ENCODE data around the gene CNTN4. TPM values are rescaled to one million over a fixed set of nuclear protein-coding genes. Genes with fewer than 3 reads are reported as not detected.

Gene CNTN4
- total RNA-seq, 4 donors from 2014 or later, result 33.6 to 112 (median 53.1) TPM

DNA sequence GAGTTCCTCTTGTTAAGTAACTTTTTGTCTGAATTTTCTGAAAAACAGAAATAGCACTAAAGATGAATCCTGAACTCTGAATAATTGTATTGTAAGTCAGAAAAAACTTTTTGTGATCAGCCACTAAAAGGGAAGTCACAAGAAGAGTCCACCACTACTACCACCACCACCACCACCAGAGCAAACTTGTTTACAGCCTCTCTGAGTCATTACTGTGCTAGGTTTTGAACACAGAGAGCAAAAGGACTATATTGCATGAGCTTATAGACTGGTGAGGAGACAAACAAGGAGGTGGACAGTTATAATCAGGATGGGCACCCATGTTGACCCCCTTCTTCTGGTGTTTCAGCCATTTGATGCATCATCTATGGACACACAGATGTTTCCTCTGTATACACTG is 869.8 kb downstream of the CNTN4 start:
- no peaks in the 10 kb centered on the region for H3K9me3 ChIP-seq
- TF ChIP-seq, protein P1, sequence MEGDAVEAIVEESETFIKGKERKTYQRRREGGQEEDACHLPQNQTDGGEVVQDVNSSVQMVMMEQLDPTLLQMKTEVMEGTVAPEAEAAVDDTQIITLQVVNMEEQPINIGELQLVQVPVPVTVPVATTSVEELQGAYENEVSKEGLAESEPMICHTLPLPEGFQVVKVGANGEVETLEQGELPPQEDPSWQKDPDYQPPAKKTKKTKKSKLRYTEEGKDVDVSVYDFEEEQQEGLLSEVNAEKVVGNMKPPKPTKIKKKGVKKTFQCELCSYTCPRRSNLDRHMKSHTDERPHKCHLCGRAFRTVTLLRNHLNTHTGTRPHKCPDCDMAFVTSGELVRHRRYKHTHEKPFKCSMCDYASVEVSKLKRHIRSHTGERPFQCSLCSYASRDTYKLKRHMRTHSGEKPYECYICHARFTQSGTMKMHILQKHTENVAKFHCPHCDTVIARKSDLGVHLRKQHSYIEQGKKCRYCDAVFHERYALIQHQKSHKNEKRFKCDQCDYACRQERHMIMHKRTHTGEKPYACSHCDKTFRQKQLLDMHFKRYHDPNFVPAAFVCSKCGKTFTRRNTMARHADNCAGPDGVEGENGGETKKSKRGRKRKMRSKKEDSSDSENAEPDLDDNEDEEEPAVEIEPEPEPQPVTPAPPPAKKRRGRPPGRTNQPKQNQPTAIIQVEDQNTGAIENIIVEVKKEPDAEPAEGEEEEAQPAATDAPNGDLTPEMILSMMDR (IDR thresholded peaks at IDR 0.05), result no peak
- TF ChIP-seq POLR2A (IDR thresholded peaks at IDR 0.05), result no peak
- intact Hi-C loops (cut with DNase I), result no loop called here
- peak overlapping the region; percentile 63 to 78 (median 71) for H3K27ac ChIP-seq
- no peak overlapping the region for H3K4me3 ChIP-seq (replicated peaks in 1 of 3)
- H3K36me3 ChIP-seq, result no peaks in the 10 kb centered on the region
- peaks cover 16 to 23% of the 10 kb centered on the region in 2 donors for H3K4me1 ChIP-seq
- H3K27me3 ChIP-seq, result no peaks in the 10 kb centered on the region
- no peak for DNase-seq

DNA sequence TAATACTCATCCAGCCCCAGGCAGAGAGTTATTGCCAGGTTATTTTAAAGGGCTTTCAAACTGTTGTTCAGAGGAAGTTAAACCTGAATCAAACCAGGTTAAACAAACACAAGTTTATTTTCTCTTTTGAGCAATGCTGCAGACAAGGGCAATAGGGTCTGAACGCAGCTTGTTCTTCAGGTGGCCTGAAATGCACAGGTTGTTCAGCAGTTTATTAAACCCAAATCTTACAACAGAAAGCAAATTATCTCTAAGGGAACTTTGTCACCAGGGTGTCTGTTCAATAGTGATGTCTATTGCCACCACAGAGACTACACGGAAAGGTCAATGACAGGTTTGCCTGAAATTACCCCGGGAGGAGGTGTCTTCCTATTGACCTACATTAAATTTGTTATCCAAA is 877.5 kb downstream of the CNTN4 start:
- intact Hi-C loops (cut with DNase I), result no loop called here
- DNase-seq, result no peak
- TF ChIP-seq, protein P1 (IDR thresholded peaks at IDR 0.05), result no peak
- TF ChIP-seq POLR2A (IDR thresholded peaks at IDR 0.05), result no peak
- no peaks in the 10 kb centered on the region for H3K27me3 ChIP-seq
- H3K4me3 ChIP-seq (replicated peaks in 1 of 3), result no peak overlapping the region
- WGBS, 2 donors, result 67 to 69% methylated on average over 3 of the region's 3 CpGs
- no peak overlapping the region for H3K27ac ChIP-seq
- H3K4me1 ChIP-seq, result peaks cover 0 to 5% of the 10 kb centered on the region in 2 donors
- H3K36me3 ChIP-seq, result no peaks in the 10 kb centered on the region
- H3K9me3 ChIP-seq, result no peaks in the 10 kb centered on the region

DNA sequence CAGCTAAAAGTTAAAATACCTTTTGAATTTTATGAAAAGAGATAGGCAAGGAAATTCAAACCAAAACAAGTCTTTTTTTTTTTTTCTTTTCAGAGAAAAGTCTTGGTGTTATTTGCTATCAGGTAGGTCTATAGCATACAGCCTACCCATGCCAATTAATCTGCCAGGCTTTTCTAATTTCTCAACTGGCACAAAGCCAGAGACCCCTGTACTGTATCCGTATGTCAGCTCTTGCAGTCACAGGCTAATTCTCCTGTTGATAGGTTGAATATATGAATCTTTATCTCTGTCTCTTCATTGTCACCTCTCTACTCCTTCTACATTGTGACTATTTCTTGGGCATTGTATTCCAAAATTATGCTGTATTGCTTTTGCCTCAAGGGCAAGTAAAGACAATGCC is 878.1 kb downstream of the CNTN4 start:
- Histone ChIP-seq H3K36me3 (no peaks in the 10 kb centered on the region), H3K27me3 (no peaks in the 10 kb centered on the region), H3K27ac (no peak overlapping the region), H3K9me3 (no peaks in the 10 kb centered on the region), H3K4me3 (replicated peaks in 1 of 3) (no peak overlapping the region), H3K4me1 (peaks cover 0 to 5% of the 10 kb centered on the region in 2 donors)
- no peak for DNase-seq
- intact Hi-C loops (cut with DNase I), result no loop called here
- TF ChIP-seq, protein P1 (IDR thresholded peaks at IDR 0.05), result no peak
- no peak for TF ChIP-seq POLR2A (IDR thresholded peaks at IDR 0.05)
- WGBS, 2 donors, result 87 to 89% methylated on average over 1 of the region's 1 CpG

DNA sequence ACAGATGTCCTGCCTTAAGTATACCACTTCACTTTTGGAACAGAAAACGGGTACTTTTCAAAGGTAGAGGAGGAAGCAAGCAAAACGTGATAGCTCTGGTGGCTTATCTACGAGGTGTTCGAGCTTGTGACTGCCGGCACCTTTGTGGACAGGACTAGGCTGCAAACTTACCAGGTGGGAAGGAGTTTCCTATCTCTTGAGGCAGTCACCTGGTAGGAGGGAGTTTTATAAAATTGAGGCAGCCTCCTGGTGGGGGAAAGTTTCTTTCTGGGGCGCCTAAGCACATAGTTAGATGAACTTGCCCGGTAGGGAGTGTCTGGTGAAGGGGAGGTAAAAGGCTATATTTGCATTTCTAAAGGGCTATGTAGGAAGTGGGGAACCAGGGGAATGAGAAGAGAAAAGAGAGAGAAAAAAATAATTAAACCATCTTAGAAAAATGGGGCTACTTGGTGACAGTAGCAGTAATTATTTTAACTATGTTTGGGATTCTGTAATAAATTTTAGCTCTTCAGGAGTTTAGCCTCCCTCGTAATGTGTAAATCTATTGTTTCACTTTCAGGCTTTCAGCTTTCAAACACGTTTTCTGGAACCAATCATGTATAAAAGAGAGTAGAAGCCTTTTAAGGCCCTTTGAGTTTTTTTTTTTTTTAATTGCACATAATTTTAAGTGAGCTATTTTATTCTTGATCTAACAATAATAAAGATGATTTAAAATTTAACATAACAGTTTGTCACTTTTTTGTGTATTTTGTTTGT is 880.5 kb downstream of the CNTN4 start:
- no peaks in the 10 kb centered on the region for H3K9me3 ChIP-seq
- TF ChIP-seq, protein P1 (IDR thresholded peaks at IDR 0.05), result no peak
- TF ChIP-seq POLR2A (IDR thresholded peaks at IDR 0.05), result no peak
- H3K36me3 ChIP-seq, result no peaks in the 10 kb centered on the region
- peak in 1 of 2 donors; percentile 16 for DNase-seq
- no peaks in the 10 kb centered on the region for H3K27me3 ChIP-seq
- H3K4me3 ChIP-seq (replicated peaks in 1 of 3), result no peak overlapping the region
- 44 to 47% methylated on average over 9 of the region's 9 CpGs for WGBS, 2 donors
- peaks cover 0 to 5% of the 10 kb centered on the region in 2 donors for H3K4me1 ChIP-seq
- no peak overlapping the region for H3K27ac ChIP-seq
- intact Hi-C loops (cut with DNase I), result no loop called here

DNA sequence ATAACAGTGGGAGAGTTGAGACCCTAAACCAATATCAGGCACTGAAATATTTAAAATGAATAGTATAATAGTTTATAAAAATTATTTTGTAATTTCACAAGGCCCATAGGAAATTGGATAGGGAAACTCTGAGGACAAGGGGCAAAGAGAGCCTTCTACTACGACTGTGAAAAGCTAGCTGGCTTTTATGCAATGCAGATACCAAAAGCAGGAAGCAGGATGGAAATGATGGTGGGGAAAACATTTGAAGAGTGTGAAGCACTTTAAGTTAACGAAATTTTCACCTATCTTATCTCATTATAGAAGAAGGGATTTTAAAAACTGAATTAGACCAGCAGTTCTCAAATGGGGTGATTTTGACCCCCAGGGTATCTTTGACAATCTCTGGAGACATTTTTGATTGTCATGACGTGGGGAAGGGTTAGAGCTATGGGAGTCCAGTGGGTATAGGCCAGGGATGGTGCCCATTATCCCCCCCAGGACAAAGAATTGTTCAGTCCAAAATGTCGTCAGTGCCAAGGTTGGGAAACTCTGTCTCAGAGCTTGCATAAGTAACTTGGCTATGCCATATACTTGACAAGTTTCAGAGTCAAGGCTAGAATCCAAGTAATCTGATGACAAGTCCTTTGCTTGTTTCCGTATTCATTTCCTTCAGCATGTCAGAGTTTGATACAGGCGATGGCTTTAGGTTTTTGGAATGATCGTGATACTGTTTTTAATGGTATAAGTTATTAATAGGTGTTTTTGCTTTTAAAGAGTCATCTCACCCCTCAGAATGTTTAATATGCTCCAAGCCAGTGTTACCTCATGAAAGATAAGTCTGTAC is 885.6 kb downstream of the CNTN4 start:
- no peaks in the 10 kb centered on the region for H3K27me3 ChIP-seq
- intact Hi-C loops (cut with DNase I), result no loop called here
- H3K36me3 ChIP-seq, result no peaks in the 10 kb centered on the region
- 83 to 90% methylated on average over 7 of the region's 7 CpGs for WGBS, 2 donors
- no peaks in the 10 kb centered on the region for H3K9me3 ChIP-seq
- no peak for TF ChIP-seq POLR2A (IDR thresholded peaks at IDR 0.05)
- TF ChIP-seq, protein P1 (IDR thresholded peaks at IDR 0.05), result no peak
- DNase-seq, result no peak
- no peak overlapping the region for H3K4me3 ChIP-seq (replicated peaks in 1 of 3)
- no peak overlapping the region for H3K27ac ChIP-seq
- H3K4me1 ChIP-seq, result no peaks in the 10 kb centered on the region
